ENCODE data around the gene RGS3.

Gene RGS3

DNA sequence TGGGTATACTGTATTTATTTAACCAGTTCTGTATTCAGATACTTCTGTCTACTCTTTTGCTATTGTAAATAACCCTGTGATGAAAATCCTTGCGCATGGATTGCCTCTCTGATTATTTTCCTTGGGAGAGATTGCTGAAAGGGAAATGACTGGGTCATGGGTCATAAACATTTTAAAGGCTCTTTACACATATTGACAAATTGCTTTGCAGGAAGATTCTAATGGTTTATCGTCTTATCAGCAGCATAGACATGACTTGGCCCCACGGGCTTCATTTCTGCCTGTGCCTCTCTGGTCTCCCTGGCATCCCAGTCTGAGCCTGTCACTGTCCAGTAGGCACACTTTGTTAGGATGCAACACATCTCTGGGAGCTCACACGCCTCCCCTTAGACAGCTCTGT lies 52.3 kb downstream of the RGS3 start:
- Histone ChIP-seq H3K4me1 (ENCODE audit: control insufficient read depth, insufficient read depth, low read length) (no peaks in the 10 kb centered on the region), H3K9me3 (ENCODE audit: control insufficient read depth, insufficient read depth, low read depth, low read length) (no peaks in the 10 kb centered on the region), H3K27ac (ENCODE audit: extremely low read depth, low read depth, low read length) (no peak overlapping the region), H3K4me3 (ENCODE audit: low read depth, low read length) (no peak overlapping the region), H3K36me3 (ENCODE audit: control insufficient read depth in 2 of 2, insufficient read depth in 1 of 2, low read length in 2 of 2) (no peaks in the 10 kb centered on the region; a peak in 1 of 3 replicates)
- ChIA-PET CTCF (interaction anchor here (0.6 to 1.8 kb wide), 3 partner anchors 61 to 139 kb away, joined by 3 to 4 read pairs (median 3); no protein-coding TSS in a partner anchor), POLR2A (no interaction called here)
- TF ChIP-seq SP3 (tag by site-specific recombination; IDR thresholded peaks at IDR 0.05) (no peak), PRDM2 (tag by site-specific recombination; IDR thresholded peaks at IDR 0.05; ENCODE audit: borderline replicate concordance) (no peak), ZNF707 (tag by site-specific recombination; IDR thresholded peaks at IDR 0.05) (no peak), ZNF248 (tag by site-specific recombination; IDR thresholded peaks at IDR 0.05) (no peak), BCL6B (tag by site-specific recombination; IDR thresholded peaks at IDR 0.05) (no peak), ZNF23 (tag by site-specific recombination; IDR thresholded peaks at IDR 0.05; ENCODE audit: borderline replicate concordance) (no peak), ZSCAN23 (tag by site-specific recombination; IDR thresholded peaks at IDR 0.05) (no peak), ZXDB (tag by site-specific recombination; IDR thresholded peaks at IDR 0.05) (no peak), ZNF146 (tag by site-specific recombination; IDR thresholded peaks at IDR 0.05) (no peak), KLF10 (tag by site-specific recombination; IDR thresholded peaks at IDR 0.05) (no peak), SCRT1 (tag by site-specific recombination; IDR thresholded peaks at IDR 0.05; ENCODE audit: borderline replicate concordance) (no peak), ZNF214 (tag by site-specific recombination; IDR thresholded peaks at IDR 0.05; ENCODE audit: borderline replicate concordance) (no peak), ZNF335 (tag by site-specific recombination; conservative IDR thresholded peaks at IDR 0.05) (no peak), ZNF596 (tag by site-specific recombination; IDR thresholded peaks at IDR 0.05) (no peak), ZNF548 (tag by site-specific recombination; IDR thresholded peaks at IDR 0.05) (no peak), ZNF76 (tag by site-specific recombination; IDR thresholded peaks at IDR 0.05; ENCODE audit: borderline replicate concordance, low read depth) (no peak), ZNF37A (tag by site-specific recombination; IDR thresholded peaks at IDR 0.05) (no peak), ZNF341 (tag by site-specific recombination; IDR thresholded peaks at IDR 0.05; ENCODE audit: low read depth) (no peak), ZBTB6 (tag by site-specific recombination; IDR thresholded peaks at IDR 0.05) (no peak), ZNF501 (tag by site-specific recombination; IDR thresholded peaks at IDR 0.05) (no peak)

All from HEK293 (cell line).